ENCODE data around the gene VPS35L. TPM values are rescaled to one million over a fixed set of nuclear protein-coding genes. Genes with fewer than 3 reads are reported as not detected.

The VPS35L gene
- total RNA-seq, 2 donors from 2014 or later = 58.8 to 74.0 TPM

- Histone ChIP-seq H3K4me1 (replicated peaks) (no peaks in the 10 kb centered on the region), H3K27me3 (replicated peaks; ENCODE audit: insufficient read depth) (no peaks in the 10 kb centered on the region), H3K36me3 (no peaks in the 10 kb centered on the region), H3K27ac (no peak overlapping the region), H3K4me3 (no peak overlapping the region), H3K9me3 (no peaks in the 10 kb centered on the region)
- TF ChIP-seq POLR2AphosphoS5 (IDR thresholded peaks at IDR 0.05) (no peak), POLR2A (IDR thresholded peaks at IDR 0.05) (no peak), CTCF (IDR thresholded peaks at IDR 0.05) (no peak)
- DNase-seq (ENCODE audit: low spot score) = no peak
- 84% methylated on average over 12 of the region's 12 CpGs for WGBS
- intact Hi-C loops (cut with DNase I) = no loop called here
Measured at GRCh38 chr16:19737306-19738038, 182.0 kb downstream of the VPS35L start.

DNA sequence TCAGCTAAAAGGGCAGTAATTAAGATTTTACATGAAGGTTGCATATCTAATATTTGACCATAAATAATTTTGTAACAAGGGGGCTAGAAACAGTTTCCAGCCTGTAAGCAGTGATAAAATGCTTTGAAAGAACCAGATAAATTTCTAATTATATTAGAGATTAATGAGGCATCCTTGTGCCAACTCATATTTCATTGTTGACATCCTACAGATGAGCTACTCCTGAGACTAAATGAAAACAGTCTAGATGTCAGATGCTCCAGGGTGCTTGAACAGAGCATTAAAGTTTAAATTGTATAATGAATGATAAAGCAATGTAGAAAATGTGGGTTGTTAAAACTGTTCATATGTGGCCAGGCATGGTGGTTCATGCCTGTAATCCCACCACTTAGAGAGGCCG, 185.9 kb downstream of the VPS35L start:
- Histone ChIP-seq H3K4me3 (no peak overlapping the region), H3K4me1 (replicated peaks) (no peaks in the 10 kb centered on the region), H3K9me3 (no peaks in the 10 kb centered on the region), H3K27ac (no peak overlapping the region), H3K27me3 (replicated peaks; ENCODE audit: insufficient read depth) (no peaks in the 10 kb centered on the region), H3K36me3 (no peaks in the 10 kb centered on the region)
- DNase-seq (ENCODE audit: low spot score) = no peak
- 93% methylated on average over 1 of the region's 1 CpG for WGBS
- TF ChIP-seq CTCF (IDR thresholded peaks at IDR 0.05) = no peak
- no peak for TF ChIP-seq POLR2AphosphoS5 (IDR thresholded peaks at IDR 0.05)
- TF ChIP-seq POLR2A (IDR thresholded peaks at IDR 0.05) = no peak
- intact Hi-C loops (cut with DNase I) = no loop called here

DNA sequence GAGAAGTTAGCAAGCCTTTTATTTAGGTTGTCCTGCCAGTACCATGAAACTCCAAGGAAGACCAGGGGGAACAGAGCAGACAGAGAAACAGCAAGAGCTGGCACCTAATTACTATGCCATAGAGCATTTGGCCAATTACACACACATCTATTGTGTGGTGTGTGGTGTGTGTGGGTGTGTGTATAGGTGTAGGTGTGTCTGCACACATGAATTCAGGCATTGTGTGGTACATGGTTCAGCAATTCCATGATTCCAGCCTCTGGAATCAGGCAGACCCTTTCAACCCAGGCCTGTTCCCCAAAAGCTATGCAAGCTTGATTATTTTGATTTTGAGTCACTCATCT, 188.3 kb downstream of the VPS35L start:
- intact Hi-C loops (cut with DNase I) = no loop called here
- Histone ChIP-seq H3K4me3 (no peak overlapping the region), H3K9me3 (no peaks in the 10 kb centered on the region), H3K27me3 (replicated peaks; ENCODE audit: insufficient read depth) (no peaks in the 10 kb centered on the region), H3K36me3 (no peaks in the 10 kb centered on the region), H3K4me1 (replicated peaks) (no peaks in the 10 kb centered on the region), H3K27ac (no peak overlapping the region)
- DNase-seq (ENCODE audit: low spot score) = no peak
- TF ChIP-seq POLR2AphosphoS5 (IDR thresholded peaks at IDR 0.05) = no peak

DNA sequence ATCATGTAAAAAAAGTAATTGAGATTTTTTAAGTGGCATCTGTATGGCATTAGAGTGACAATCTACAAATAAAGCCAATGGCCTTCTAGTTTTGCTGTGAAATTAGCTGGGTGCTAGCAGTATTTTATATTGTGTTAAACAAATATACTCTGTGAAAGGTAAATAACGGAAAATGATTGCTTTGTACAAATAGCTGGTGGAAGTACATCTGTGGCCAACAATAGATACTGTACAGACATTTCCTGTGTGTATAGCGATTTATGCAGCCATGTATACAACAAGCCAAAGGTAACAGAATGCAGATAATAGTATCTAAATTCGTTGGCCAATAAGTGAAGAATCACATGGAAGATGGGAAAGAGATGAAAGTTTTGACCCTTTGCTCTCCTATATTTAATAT, 189.2 kb downstream of the VPS35L start:
- H3K27ac ChIP-seq = no peak overlapping the region
- H3K9me3 ChIP-seq = no peaks in the 10 kb centered on the region
- H3K4me1 ChIP-seq (replicated peaks) = no peaks in the 10 kb centered on the region
- WGBS = 48% methylated on average over 3 of the region's 3 CpGs
- intact Hi-C loops (cut with DNase I) = no loop called here
- TF ChIP-seq POLR2A (IDR thresholded peaks at IDR 0.05) (no peak), POLR2AphosphoS5 (IDR thresholded peaks at IDR 0.05) (peak; percentile 25), CTCF (IDR thresholded peaks at IDR 0.05) (no peak)
- no peak for DNase-seq (ENCODE audit: low spot score)
- no peak overlapping the region for H3K4me3 ChIP-seq
- H3K27me3 ChIP-seq (replicated peaks; ENCODE audit: insufficient read depth) = no peaks in the 10 kb centered on the region
- no peaks in the 10 kb centered on the region for H3K36me3 ChIP-seq

DNA sequence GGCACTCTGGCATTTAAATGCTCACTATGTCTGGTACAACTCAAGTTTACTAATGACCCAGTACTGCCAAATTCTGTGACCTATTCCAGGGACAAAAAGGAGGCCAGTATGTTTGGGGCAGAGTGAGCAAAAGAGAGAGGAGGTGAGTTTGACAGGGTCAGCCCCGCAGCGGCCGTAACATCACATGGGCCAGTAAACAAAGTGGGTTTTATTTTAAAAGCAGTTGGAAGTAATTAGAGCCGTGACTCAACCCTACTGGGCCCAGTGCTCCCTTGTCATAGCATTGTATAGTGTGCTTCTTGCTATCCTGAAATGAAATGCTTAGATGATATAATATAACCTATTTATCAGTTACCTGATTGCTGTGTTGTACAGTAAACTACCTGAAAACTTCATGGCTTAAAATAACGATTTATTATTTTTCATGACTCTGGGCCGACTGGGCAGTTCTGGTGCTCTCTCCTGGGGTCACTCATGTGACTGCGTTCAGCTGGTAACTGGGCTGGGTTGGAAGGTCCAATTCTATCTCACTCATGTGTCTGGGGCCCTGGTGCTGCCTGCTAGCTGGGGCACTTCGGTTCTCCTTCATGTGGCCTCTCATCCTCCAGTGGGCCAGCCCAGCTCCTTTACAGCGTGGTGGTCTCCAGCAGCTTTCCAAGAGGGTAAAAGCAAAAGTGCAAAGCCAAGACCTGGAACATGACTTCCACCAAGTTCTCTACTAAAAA, 189.9 kb downstream of the VPS35L start:
- Histone ChIP-seq H3K4me3 (no peak overlapping the region), H3K4me1 (replicated peaks) (no peaks in the 10 kb centered on the region), H3K27me3 (replicated peaks; ENCODE audit: insufficient read depth) (no peaks in the 10 kb centered on the region), H3K36me3 (no peaks in the 10 kb centered on the region), H3K27ac (no peak overlapping the region), H3K9me3 (no peaks in the 10 kb centered on the region)
- TF ChIP-seq POLR2AphosphoS5 (IDR thresholded peaks at IDR 0.05) (no peak), POLR2A (IDR thresholded peaks at IDR 0.05) (no peak), CTCF (IDR thresholded peaks at IDR 0.05) (no peak)
- 82% methylated on average over 9 of the region's 9 CpGs for WGBS
- intact Hi-C loops (cut with DNase I) = no loop called here
- DNase-seq (ENCODE audit: low spot score) = no peak

All from prostate gland (tissue), 2 donors.